GM12874 (cell line): ENCODE data around the gene ARHGEF26.

Experiments used
- CTCF ChIP-seq: IDR thresholded peaks from 2 replicates; pipeline ENCODE4 v1.5.1; 2011; ENCODE audit warnings: low read depth, mild to moderate bottlenecking, control low read depth, low read length, moderate library complexity; ENCODE audit not compliant: insufficient read depth

ARHGEF26 gene

GRCh38 chr3:154130540-154130939 is 9.3 kb downstream of the ARHGEF26 start:
- no peak for TF ChIP-seq CTCF

- TF ChIP-seq CTCF: no peak
Observed at GRCh38 chr3:154131830-154132229, 10.6 kb downstream of the ARHGEF26 start.

GRCh38 chr3:154132777-154133375 is 11.7 kb downstream of the ARHGEF26 start:
- TF ChIP-seq CTCF: no peak

- TF ChIP-seq CTCF: no peak
Observed at GRCh38 chr3:154135511-154136173, 14.5 kb downstream of the ARHGEF26 start.

GRCh38 chr3:154137036-154137435 is 15.8 kb downstream of the ARHGEF26 start:
- TF ChIP-seq CTCF: no peak

- TF ChIP-seq CTCF: no peak
Observed at GRCh38 chr3:154139996-154140436, 18.8 kb downstream of the ARHGEF26 start.

GRCh38 chr3:154142608-154143007 is 21.4 kb downstream of the ARHGEF26 start:
- no peak for TF ChIP-seq CTCF
